GM13976 (cell line): ENCODE results near the gene POLR2L.

Experiments
- DNase-seq: peaks from one replicate; pipeline ENCODE4 v3.0.0; 2012; ENCODE audit warnings: low spot score
- CTCF ChIP-seq: IDR thresholded peaks from 2 replicates; pipeline ENCODE4 v1.5.1; 2012; ENCODE audit warnings: borderline replicate concordance, mild to moderate bottlenecking; ENCODE audit not compliant: insufficient read depth; ENCODE audit errors: extremely low read depth, missing control alignments, control extremely low read depth
- in situ Hi-C: fragments of 300-500 bp; cut with MboI; formaldehyde crosslinking; loops from one replicate; pipeline ENCODE4 v1.12.0; 2022; ENCODE audit warnings: low sequenced_read_pairs, mixed read lengths, inconsistent platforms; ENCODE audit not compliant: unreplicated experiment

POLR2L gene

GRCh38 chr11:842370-843002 is at the start of gene POLR2L, which contains the start of gene TSPAN4:
TSS of gene POLR2L (minus strand) at chr11:842529. CDS start at chr11:842508, 21 bp downstream.
TSS of gene TSPAN4 (plus strand) at chr11:842852. CDS start at chr11:850305, 7,453 bp downstream.
- DNase-seq = peak; percentile 95
- in situ Hi-C loops = loop anchor here (10.0 kb wide), 1 partner anchor 212 kb away; no protein-coding TSS in a partner anchor
- no peak for TF ChIP-seq CTCF

- DNase-seq = no peak
- in situ Hi-C loops = no loop called here
- TF ChIP-seq CTCF = no peak
These were observed 48.6 kb upstream of the POLR2L start for GRCh38 chr11:890794-891540.

- no peak for TF ChIP-seq CTCF
- DNase-seq = no peak
- in situ Hi-C loops = no loop called here
These were observed 47.6 kb upstream of the POLR2L start for GRCh38 chr11:889687-890475.

- no peak for DNase-seq
- in situ Hi-C loops = no loop called here
- TF ChIP-seq CTCF = no peak
These were observed 46.9 kb upstream of the POLR2L start for GRCh38 chr11:889257-889656.

GRCh38 chr11:888310-889212 is 46.2 kb upstream of the POLR2L start:
- no peak for TF ChIP-seq CTCF
- in situ Hi-C loops = no loop called here
- DNase-seq = no peak
